ENCODE data around the gene SYNDIG1L. TPM values are rescaled to one million over a fixed set of nuclear protein-coding genes. Genes with fewer than 3 reads are reported as not detected.

SYNDIG1L gene
- total RNA-seq, 1 experiment from 2014 or later: 0.33 TPM

DNA sequence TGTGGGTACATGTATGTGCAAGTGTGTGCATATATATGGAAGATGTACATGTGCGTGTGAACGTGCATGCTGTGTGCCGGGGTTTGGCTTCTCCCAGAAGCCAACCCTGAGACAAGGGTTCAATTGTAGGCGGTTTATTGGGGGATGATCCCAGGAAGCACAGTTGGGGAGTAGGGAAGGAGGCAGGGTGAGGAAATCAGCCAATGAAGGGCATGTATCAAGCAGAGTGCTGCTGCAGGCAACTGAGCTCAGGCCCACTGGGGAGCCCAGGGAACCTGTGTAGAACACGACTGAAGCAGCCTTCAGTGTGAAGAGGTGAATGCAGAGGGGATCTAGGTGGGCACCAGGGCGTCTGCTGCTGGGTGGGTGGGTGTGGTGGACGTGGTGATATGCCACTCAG is 21.6 kb downstream of the SYNDIG1L start:
- no peak overlapping the region for H3K9ac ChIP-seq (ENCODE audit: extremely low read depth, insufficient read length, low read length)
- DNase-seq: no peak
- H2AK5ac ChIP-seq (ENCODE audit: insufficient read length, low read length): no peak overlapping the region

More for the DNA sequence above, 21.6 kb downstream of the SYNDIG1L start:
- H3K14ac ChIP-seq (ENCODE audit: insufficient read depth, low read length): no peak overlapping the region
- TF ChIP-seq, protein P1, sequence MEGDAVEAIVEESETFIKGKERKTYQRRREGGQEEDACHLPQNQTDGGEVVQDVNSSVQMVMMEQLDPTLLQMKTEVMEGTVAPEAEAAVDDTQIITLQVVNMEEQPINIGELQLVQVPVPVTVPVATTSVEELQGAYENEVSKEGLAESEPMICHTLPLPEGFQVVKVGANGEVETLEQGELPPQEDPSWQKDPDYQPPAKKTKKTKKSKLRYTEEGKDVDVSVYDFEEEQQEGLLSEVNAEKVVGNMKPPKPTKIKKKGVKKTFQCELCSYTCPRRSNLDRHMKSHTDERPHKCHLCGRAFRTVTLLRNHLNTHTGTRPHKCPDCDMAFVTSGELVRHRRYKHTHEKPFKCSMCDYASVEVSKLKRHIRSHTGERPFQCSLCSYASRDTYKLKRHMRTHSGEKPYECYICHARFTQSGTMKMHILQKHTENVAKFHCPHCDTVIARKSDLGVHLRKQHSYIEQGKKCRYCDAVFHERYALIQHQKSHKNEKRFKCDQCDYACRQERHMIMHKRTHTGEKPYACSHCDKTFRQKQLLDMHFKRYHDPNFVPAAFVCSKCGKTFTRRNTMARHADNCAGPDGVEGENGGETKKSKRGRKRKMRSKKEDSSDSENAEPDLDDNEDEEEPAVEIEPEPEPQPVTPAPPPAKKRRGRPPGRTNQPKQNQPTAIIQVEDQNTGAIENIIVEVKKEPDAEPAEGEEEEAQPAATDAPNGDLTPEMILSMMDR (conservative IDR thresholded peaks at IDR 0.05): no peak
- Mint-ChIP-seq H3K27ac (peak overlapping the region in 1 of 3 experiments; percentile 59; a peak in 2 of 7 replicates), H3K4me3 (peak overlapping the region in 1 of 2 experiments; percentile 54; a peak in 2 of 5 replicates), H3K36me3 (ENCODE audit: insufficient read depth in 1 of 3, low read depth in 3 of 3) (no peaks in the 10 kb centered on the region; a peak in 1 of 7 replicates), H3K27me3 (ENCODE audit: low read depth) (peaks cover 3% of the 10 kb centered on the region), H3K4me1 (peaks cover 31 to 44% of the 10 kb centered on the region in 2 experiments), H3K9me3 (no peaks in the 10 kb centered on the region; a peak in 2 of 5 replicates)
- H2AFZ ChIP-seq (ENCODE audit: low read length): no peak overlapping the region
- no peak overlapping the region for H3K27ac ChIP-seq (ENCODE audit: insufficient read length, low read depth, low read length)
- no peak overlapping the region for H2BK20ac ChIP-seq (ENCODE audit: low read depth, low read length, poor library complexity, severe bottlenecking)
- H3K18ac ChIP-seq (ENCODE audit: insufficient read length, low read depth, low read length): no peak overlapping the region
- no peak overlapping the region for H4K5ac ChIP-seq (ENCODE audit: insufficient read length, low read depth, low read length)
- H3K79me2 ChIP-seq (ENCODE audit: insufficient read depth, low read length): no peaks in the 10 kb centered on the region
- no peaks in the 10 kb centered on the region for H3K23me2 ChIP-seq (ENCODE audit: insufficient read length, low read depth, low read length, poor library complexity, severe bottlenecking)
- no peak overlapping the region for H3K4me2 ChIP-seq (ENCODE audit: insufficient read depth, insufficient read length, low read length)
- H3K56ac ChIP-seq (ENCODE audit: insufficient read length, low read depth, low read length): no peak overlapping the region
- no peak overlapping the region for H3K4ac ChIP-seq (ENCODE audit: low read depth, low read length)
- H2BK15ac ChIP-seq (ENCODE audit: low read depth, low read length): no peak overlapping the region
- no peak overlapping the region for H4K91ac ChIP-seq (ENCODE audit: insufficient read length, low read depth, low read length)
- no peaks in the 10 kb centered on the region for H4K20me1 ChIP-seq (ENCODE audit: control insufficient read depth, insufficient read depth, insufficient read length)
- no peak overlapping the region for H3T11ph ChIP-seq (ENCODE audit: low read length)
- no peak overlapping the region for H2BK12ac ChIP-seq (ENCODE audit: insufficient read length, low read depth, low read length)
- H4K8ac ChIP-seq (replicated peaks; ENCODE audit: insufficient read length, low read depth, low read length): no peak overlapping the region
- no peaks in the 10 kb centered on the region for H3K79me1 ChIP-seq (ENCODE audit: insufficient read depth, low read depth, low read length, poor library complexity, severe bottlenecking)
- no peaks in the 10 kb centered on the region for H3K27me3 ChIP-seq (ENCODE audit: insufficient read depth, low read length)
- WGBS (ENCODE audit: extremely low coverage, insufficient read length, low lambda C conversion rate): no CpG with 5 or more reads among the region's 7 CpGs
- peaks cover 2% of the 10 kb centered on the region; the same call in 1 of the 2 replicates for H3K4me1 ChIP-seq (ENCODE audit: insufficient read depth, low read length)
- no peak overlapping the region for H2BK5ac ChIP-seq (ENCODE audit: insufficient read length, low read length)
- no peaks in the 10 kb centered on the region for H3K9me3 ChIP-seq (ENCODE audit: control insufficient read depth, low read depth, low read length)
- no peak overlapping the region for H2BK120ac ChIP-seq (ENCODE audit: low read depth, low read length, poor library complexity, severe bottlenecking)
- H3K23ac ChIP-seq (ENCODE audit: insufficient read length, low read depth, low read length): no peak overlapping the region
